ENCODE results near the gene PM20D2. TPM values are rescaled to one million over a fixed set of nuclear protein-coding genes. Genes with fewer than 3 reads are reported as not detected.

PM20D2 gene
- total RNA-seq, 1 donor from 2014 or later, result 5.1 TPM

DNA sequence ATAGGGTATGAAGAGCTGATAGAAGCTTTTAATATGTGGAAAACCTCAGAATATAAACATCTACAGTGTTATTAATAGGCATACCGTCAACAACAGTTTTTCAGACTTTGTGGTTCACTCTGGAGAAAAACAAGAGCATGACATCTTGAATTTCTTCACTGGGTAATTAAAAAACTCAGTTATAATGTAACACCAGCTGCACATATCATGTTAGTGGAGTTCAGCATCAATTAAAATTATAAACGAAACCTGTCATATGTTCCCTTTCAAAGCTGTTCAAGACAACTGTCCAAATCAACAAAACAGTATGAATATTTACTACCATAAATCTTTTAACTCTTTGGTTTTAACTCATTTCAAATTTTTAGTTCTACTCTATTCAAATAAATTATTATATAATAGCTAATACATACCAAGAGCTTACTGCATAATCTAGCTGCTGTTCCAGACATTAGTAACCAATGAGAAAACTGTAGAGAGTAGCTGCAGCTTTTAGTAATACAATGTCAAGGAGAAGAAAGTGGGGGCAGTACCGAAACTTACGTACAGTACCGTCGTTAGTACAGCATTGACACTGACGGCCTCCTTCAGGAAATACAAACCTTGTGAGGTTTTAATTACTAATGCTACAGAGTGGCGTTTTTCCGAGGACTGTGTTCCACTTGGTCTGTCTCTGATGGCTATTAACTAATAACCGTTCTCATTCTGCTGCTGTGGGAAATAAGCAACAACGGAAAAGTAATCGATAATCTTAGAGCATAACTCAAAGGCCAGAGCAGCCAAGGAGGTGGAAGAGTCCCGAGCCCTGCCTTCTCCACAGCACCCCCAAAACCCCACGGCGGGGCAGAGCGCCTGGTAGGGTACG is 532 bp upstream of the PM20D2 start:
- peak; percentile 35 for DNase-seq

DNA sequence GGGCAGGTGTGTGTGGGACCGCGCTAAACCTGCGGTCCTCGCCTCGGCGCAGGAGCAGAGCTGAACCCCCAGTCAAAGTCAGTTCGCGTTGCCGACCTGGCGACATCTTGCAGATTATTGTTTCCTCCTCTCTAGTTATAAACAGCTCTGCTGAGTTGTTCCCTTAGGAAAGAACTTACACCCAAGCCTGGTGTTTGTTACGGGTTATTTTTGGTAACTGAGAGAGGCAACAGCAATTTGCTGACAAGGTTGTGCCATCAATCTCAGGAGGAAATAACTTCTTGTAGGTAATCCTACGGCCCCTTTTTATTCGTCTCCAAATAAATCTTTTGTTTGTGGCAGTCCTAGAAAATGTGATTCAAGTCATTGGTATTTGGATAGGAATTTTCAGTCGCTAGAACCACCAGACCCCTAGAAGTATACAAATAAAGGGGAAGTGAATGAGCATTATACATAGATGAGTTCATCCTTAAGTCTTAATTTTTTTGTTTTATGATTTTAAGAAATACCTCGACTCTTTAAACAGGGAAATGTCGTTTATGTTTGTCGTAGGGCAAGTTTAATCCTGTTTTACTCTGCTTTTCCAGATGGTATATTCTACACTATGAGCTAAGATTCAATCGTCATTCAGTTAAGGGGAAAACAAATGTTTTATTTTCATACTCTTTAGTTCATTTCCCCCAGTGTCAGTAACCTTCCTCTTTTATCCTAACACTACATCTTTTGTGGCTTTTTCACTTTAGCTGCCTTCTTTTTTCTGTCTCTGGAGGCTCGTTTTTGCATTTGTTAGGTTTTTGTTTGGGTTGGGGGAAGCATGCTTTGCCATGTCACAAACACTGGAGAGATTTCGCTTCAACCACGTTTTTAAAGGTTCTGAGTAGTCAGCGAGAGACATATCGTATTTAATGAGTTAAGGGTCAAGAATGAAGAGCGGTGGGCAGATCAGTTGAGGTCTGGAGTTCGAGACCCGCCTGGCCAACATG is 1.2 kb downstream of the PM20D2 start:
- peak; percentile 46 for DNase-seq

DNA sequence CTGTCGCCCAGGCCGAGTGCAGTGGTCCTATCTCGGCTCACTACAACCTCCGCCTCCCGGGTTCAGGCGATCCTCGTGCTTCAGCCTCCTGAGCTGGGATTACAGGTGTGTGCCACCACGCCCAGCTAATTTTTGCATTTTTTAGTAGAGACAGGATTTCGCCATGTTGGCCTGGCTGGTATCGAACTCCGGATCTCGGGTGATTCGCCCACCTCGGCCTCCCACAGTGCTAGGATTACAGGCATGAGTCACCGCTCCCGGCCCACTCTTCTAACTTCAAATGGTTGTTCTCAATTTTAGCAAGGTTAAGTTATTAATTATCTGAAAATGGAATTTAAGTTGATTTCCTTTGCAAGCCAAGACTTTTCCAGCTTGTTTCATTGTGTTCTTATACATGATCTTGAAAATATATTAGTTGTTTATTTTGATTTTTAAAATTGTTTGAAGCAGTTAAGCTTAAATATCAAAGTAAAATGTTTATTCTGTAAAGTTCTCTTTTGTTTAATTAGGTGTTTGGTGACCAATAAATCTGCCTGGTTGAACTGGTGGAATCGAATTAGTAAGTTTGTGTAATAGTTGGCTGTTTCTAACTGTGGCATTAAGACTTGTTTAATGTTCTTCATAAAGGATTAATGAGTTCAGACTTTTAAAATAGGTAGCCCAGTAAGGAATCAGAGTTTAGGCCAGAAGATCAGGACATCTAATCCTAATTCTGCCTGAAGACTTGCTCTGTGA is 2.3 kb downstream of the PM20D2 start:
- no peak for DNase-seq

DNA sequence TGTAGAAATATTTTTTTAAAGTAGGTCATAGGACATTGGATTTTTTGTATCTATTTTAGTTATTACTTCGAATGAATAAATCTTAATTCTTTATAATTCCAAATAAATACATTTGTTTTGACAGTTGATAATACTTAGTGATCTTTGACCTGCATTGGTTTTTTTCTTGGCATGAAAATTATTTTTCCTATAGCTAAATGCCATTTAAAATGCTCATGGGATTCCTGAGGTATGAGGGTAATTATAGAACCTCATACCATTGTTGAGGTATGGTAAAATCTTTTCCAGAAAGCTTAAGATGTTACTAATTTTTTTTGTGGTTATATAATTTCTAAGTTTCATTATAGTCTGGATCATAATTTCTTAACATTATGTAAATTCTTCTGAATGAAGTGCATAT is 8.3 kb downstream of the PM20D2 start:
- peak; percentile 24 for DNase-seq

DNA sequence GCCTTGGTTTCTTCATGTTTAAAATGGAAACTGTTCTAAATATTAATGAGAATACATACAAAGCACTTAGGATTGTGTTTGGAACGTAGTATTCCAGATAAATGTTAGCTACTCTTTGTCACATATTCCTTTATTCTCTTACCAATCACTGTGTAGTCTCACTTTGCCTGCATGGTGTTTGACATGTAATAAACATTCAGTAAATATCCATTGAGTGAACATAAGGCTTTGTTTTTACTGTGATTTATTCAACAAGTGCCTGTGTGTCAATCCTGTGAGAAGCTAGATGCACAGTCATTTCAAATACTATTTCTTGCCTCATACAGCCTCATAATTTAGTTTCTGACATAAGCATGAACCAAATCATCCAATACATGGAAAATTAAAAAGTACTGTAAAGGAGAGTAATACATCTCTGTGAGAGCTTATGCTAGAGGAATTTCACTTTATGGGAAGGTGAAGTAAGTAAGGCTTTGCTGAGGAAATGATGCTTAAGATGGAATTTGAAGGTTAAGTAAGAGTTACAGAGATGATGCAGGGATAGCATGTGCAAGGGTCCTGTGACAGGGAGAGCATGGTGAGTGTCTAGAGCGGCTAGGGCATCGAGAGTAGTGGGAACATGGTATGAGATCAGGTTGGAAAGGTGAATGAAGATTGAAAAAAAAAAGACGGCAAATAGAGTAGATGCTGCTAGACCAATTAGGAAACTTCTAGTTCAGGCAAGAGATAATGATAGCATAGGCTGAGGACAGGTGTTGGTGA is 14.7 kb downstream of the PM20D2 start:
- no peak for DNase-seq

DNA sequence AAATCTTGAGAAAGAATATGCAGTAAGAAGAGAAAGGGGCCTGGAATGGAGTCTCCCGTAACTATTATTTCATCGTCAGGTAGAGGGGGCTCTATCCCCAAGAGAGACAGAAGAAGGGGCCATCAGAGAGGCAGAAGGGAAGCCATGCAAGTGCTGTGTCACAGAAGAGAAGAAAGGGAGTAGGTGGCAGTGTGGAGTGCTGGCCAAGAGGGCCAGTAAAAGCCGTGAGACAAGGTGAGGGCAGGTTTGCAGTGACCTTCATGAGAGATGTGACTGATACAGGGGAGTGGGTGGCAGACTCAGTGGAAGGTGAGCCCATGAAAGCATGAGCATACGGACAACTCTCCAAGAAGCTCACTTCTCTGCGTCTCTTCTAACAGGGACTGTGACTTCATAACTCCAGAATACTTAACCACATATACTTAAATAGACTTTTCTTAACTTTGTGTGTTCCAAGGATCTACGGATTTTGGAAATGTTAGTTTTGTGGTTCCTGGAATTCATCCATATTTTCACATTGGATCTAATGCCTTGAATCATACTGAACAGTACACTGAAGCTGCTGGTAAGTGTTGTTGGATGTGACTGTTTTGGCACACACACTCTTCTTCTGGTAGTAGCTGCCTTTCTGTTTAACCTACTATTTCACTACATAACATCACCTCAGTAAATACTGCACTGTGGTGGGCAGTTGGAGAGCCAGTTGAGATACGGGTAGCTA is 15.6 kb downstream of the PM20D2 start:
- no peak for DNase-seq

DNA sequence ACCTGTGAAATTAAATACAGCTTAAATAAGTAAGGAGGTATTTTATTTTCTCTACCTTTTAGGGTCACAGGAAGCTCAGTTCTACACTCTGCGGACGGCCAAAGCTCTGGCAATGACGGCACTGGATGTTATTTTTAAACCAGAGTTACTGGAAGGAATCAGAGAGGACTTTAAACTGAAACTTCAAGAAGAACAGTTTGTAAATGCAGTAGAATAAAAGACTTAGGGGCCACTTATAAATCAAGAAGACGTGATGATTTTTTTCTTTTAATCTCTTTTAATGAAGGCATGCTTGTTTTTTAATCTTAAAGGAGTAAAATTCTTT is 16.2 kb downstream of the PM20D2 start:
- DNase-seq, result no peak

DNA sequence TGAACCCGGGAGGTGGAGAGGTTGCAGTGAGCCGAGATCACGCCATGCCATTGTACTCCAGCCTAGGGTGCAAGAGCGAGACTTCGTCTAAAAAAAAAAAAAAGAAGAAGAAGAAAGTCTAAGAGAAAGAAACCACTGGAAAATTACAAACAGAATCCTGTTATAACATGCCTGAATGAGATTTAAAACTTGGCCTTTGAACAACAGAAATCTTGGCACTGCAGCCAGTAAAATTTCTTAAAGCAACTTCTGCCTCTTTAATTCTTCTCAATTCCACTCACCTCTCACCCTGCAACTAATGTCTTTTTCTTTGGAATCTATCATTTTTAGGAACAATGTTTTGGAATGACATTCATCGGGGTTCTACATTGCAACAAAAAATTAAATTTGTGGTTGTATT is 26.3 kb downstream of the PM20D2 start:
- no peak for DNase-seq

DNA sequence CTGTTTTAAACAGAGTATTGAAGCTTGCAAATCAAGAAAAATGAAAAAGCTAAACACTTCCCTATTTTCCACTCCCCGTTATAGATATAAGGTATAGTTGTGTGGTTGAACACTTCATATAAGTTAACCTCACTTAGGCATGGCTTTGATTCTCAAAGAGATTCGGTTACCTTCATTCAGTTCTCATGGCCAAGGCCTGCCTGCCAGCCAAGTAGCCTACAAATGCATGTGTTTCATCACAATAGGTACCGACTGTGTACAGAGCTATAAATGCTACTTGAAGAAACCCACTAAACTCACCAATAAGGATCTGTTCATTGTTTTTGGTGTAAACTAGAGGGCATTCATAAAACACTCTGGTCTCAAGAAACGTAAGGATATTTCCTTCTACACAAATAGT is 27.8 kb downstream of the PM20D2 start:
- no peak for DNase-seq

DNA sequence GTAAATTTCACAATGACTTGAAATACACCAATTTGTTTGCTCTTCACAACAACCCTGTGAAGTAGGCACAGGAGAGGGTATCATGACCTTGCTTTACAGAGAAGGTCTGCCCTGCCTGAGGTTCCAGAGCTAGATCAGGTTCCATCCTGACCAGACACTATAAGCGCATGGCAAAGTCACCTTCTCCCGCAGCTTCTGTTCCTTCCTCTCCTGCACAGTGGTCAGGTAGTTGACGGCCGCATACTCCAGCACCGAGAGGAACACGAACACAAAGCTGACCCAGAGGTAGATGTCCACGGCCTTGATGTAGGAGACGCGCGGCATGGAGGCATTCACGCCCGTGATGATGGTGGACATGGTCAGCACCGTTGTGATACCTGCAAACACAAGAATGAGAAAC is 34.3 kb downstream of the PM20D2 start:
- DNase-seq, result no peak

DNA sequence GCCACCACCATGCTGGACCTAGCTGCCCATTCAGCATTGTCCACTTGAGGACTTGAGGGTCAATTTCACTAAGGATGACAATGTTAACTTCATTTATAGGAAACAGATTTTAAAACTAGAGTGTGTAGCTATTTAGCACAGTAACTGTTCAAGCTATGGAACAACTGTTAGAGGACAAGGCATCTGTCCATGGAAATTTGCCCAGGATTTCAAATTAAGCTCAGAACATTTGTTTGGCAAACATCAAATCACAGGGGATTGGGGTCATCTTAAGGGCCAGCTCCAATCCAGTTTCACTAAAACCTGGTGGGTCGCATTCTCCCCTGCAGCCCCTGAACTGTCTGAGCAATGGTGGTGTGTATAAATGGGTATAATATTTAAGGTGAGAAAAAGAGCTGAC is 35.1 kb downstream of the PM20D2 start:
- no peak for DNase-seq

DNA sequence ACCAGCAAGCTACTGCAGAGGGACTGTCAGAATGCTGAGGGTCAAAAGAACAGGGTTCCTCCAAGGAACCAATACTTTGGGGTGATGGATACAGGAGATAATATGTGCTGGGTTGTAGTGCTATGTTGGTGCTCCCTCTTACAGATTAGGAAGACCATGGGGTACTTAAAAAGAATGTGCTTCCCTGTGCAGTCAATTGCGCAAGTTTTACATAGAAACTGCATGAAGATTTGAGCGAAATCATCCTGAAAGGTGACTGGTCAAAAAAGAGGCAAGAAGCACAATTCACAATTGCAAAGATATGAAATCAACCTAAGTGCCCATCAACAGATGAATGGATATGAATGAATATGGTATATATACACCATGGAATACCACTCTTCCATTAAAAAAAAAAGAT is 37.4 kb downstream of the PM20D2 start:
- DNase-seq, result no peak

DNA sequence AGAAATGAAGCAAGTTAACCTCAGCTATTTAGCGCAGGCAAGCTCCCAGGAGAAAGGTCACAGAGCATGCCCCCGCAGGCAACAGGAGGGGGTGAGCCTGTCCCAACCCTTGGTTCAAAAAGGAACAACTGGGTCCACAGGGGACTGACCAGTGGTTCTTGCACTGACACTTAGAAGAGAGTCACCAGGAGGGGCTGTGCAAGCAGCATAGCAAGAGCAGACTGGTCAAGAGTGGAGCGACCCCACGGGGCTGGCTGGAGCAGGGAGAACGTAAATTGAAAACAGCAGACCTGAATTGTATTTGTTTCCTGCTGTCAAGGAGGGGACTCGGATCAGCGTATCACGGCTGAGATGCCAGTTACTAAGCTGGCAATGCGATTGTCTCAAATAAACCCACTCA is 38.5 kb downstream of the PM20D2 start:
- no peak for DNase-seq

DNA sequence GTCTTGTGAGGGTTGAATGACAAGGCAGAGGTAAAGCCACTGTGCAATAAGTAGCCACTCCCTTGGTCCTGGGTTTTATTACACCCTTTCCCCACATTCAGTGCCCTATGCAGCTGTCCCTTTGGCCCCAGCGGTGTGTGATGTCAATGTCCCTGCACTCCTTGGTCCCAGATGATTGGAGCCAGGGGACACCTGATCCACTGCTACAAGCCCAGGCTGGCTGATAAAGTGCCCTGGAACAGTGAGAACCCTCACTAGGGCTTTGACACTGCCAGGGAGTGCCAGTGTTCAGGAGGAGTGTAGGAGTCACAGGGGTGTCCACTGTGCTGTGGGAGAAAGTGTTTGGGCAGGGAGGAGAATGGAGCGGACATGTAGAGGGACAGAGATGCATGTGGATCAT is 40.9 kb downstream of the PM20D2 start:
- no peak for DNase-seq

DNA sequence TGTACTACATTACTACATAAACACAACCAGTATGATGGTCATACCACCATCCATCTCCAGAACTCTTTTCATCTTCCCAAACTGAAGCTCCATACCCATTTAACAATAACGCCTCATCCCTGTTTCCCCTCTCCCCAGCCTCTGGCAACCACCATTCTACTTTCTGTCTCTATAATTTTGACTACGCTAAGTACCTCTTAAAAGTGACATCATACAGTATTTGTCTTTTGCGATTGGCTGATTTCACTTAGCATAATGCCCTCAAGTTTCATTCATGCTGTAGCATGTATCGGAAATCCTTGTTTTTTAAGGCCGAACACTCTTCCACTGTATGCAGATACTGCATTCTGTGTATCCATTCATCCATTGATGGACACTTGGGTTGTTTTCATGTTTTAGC is 41.6 kb downstream of the PM20D2 start:
- DNase-seq, result no peak

DNA sequence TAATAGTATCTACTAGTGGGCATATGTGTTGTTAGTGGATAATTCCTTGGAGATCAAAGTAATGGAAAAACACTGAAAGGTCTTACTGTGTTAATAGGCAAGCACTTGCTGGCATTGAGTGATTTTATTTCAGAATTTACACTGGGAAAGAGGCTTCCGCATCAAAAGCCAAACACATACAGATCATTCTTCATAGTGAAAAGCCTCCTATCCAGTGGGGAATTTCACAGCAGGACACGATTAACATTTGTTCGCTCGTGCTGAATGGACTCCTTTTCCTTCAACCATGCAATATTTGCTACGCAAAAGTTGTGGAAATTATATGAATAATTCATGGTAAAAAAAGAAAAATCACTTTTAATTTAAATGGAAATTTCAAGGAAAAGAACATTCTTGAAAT is 44.9 kb downstream of the PM20D2 start:
- no peak for DNase-seq

DNA sequence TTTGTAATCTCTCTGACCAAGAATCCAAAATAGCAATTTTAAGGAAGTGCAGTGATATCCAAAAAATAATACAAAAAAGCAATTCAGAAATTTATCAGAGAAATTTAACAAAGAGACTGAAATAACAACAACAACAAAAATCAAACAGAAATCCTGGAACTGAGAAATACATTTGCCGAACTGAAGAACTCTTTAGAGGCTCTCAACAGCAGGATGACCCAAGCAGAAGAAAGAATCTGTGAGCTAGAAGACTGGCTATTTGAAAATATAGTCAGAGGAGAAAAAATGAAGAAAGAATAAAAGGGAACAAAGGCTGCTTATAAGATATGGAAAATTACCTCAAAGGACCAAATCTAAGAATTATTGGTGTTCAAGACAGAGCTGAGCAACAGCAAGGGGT is 48.7 kb downstream of the PM20D2 start:
- DNase-seq, result no peak

DNA sequence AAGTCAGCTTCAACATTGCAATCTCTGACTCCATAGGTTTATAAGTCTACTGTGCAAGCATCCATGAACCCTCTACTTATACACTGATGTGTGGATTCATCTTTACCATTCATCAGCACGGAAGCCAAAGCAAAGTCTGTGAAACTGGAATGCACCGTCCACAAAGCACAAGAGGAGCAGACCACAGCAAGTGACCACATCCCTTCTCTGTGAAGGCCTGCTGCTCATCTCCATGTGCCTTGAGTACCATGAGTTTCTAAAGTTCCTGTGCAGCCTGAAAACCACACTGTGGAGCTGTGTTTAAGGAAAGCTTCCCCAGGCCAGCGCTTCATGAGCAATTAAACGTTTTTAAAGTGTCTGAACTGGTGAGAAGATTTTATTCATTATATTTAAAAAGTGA is 51.3 kb downstream of the PM20D2 start:
- DNase-seq, result no peak

DNA sequence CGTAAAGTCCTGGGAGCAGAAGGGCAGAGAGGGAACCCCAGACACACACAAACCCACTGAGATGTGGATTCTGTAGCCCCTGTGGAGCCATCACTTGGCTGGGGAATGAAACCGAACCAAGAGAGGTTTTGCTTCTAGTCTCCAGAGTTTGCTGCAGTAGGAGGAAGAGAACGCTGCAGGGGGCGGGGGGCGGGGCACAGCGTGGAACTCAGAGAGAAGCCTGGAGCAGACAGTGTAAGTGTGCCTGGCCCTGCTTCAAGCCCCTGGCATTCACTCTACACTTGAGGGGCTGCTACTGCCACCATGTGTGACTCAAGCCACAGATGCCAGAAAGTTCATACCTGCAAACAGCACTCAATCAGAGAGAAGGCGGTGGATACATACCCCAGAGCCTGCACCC is 52.4 kb downstream of the PM20D2 start:
- DNase-seq, result no peak

DNA sequence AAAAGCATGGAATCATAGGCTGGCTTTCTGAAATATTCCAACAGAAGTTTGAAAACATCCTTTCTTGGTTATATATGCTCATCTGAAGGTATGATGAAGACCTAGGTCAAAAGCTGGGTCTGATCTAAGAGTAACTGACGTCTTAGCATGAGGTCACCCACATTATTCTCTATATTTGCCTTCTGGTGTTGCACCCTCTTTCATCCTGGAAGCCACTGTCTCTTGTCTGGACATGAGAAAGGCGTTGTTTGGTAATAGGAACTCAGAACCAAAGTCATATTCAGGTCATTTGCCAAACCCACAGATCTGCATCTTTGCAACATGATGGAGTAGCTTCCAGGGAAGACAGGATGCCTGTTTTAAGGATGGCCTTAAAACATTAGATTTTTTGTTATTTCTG is 53.7 kb downstream of the PM20D2 start:
- no peak for DNase-seq

DNA sequence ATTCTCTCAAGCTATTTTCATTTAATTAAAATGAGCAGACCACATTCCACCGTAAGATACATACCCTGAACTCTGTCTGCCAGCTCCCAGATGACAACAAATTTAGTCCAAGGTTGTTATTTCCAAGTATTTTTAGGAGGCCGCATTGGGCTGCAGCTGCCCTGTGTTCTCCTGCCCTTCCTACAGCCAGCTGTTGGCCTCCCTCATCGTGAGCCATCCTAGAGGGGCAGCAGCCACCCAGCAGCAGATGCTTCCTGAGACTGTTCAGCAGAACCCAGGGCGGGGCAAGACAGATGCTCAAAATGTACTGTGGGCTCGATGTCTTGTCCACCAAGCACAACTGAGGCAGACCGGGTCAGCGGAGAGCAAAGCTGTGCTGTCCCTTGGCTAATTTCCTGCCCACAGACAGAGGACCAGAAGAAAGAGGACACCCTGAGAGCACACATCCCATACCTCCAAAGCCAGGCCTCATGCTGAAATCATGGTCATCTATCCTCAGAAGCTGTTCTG is 54.9 kb downstream of the PM20D2 start:
- DNase-seq, result no peak

DNA sequence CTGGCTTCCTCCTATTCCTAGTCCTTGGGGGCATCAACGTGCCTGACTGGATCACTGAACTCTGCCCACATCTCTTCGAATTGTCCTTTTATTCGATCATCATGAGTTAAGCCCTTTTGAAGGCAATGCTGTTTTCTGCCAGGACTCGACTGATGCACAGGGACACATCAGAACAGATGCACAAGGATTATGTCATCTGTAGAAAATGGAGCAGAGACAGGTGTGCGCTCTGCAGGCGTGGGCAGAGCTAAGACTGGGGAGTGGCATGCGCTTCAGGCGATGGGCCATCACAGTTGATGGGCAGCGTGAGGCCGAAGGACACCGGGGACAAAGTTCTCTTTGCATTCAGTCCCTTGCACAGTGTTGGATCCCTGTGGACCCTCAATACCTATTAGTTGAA is 58.2 kb downstream of the PM20D2 start:
- DNase-seq, result no peak
